Esophagus muscularis mucosa (tissue), 4 donors: ENCODE results near the gene FAIM. TPM values are rescaled to one million over a fixed set of nuclear protein-coding genes. Genes with fewer than 3 reads are reported as not detected.

Source experiments
- DNase-seq: peaks from one replicate; pipeline ENCODE4 v3.0.0-alpha.2; 2017; ENCODE audit errors: extremely low spot score
- H3K27ac ChIP-seq, 4 donors: fragments of 200-600 bp; sonication (generic); replicated peaks in 1 of 4; 1 replicate in 3 of 4; 2 replicates in 1 of 4; pipeline ENCODE4 v1.5.1; 2016 to 2019; ENCODE audit warnings: mild to moderate bottlenecking in 1 of 4
- H3K27me3 ChIP-seq, 4 donors: fragments of 200-600 bp; sonication (generic); one replicate each; pipeline versions ENCODE4 v1.5.1 to v1.6.0; 2016 to 2019
- H3K36me3 ChIP-seq, 4 donors: fragments of 200-600 bp; sonication (generic); one replicate each; pipeline ENCODE4 v1.5.1; 2016 to 2019
- H3K4me1 ChIP-seq, 4 donors: fragments of 200-600 bp; sonication (generic); one replicate each; pipeline ENCODE4 v1.5.1; 2016 to 2019
- H3K4me3 ChIP-seq, 4 donors: fragments of 200-600 bp; sonication (generic); 1 replicate in 2 of 4; 2 replicates in 2 of 4; pipeline ENCODE4 v1.5.1; 2016 to 2019; ENCODE audit warnings: mild to moderate bottlenecking in 4 of 4, moderate library complexity in 1 of 4
- H3K9me3 ChIP-seq, 4 donors: fragments of 200-600 bp; sonication (generic); 1 replicate in 3 of 4; 2 replicates in 1 of 4; pipeline ENCODE4 v1.5.1; 2016 to 2019
- EP300 ChIP-seq: sonication (generic); formaldehyde crosslinking; IDR thresholded peaks from one replicate; pipeline ENCODE4 v1.6.1; 2017; ENCODE audit warnings: antibody characterized with exemption
- POLR2A ChIP-seq: fragments of 450-650 bp; IDR thresholded peaks from one replicate; pipeline ENCODE4 v1.6.1; 2017; ENCODE audit warnings: antibody characterized with exemption, moderate library complexity, mild to moderate bottlenecking, low read depth
- POLR2AphosphoS5 ChIP-seq, 2 donors: sonication (generic); formaldehyde crosslinking; IDR thresholded peaks; one replicate each; pipeline ENCODE4 v1.6.1; 2017; ENCODE audit warnings: antibody characterized with exemption in 2 of 2
- WGBS: methylation state at CpG from one replicate; pipeline ENCODE4 v1.1.5; 2018; 5-methylcytosine and 5-hydroxymethylcytosine counted together
- intact Hi-C: fragments of 100-400 bp; cut with DNase I; formaldehyde crosslinking; loops from one replicate; pipeline ENCODE4 v1.15.1; 2023
- total RNA-seq, 4 donors: library from RNA; depleted of rRNA; stranded (reverse); fragments of >200 nt; gene quantifications; one replicate each; pipeline versions ENCODE4 v1.1.0 to v1.2.1, GENCODE V29; 2016
- TF ChIP-seq, protein P1 (sequence below), 3 experiments: fragments of 200-600 bp in 2 of 3; fragments of 450-650 bp in 1 of 3; sonication (generic) in 2 of 3; IDR thresholded peaks; one replicate each; pipeline ENCODE4 v1.5.1; 2017 to 2019; ENCODE audit warnings: antibody characterized with exemption in 3 of 3, mild to moderate bottlenecking in 2 of 3, moderate library complexity in 1 of 3

The FAIM gene
- total RNA-seq, 4 donors from 2014 or later = 8.3 to 12.3 (median 9.3) TPM

DNA sequence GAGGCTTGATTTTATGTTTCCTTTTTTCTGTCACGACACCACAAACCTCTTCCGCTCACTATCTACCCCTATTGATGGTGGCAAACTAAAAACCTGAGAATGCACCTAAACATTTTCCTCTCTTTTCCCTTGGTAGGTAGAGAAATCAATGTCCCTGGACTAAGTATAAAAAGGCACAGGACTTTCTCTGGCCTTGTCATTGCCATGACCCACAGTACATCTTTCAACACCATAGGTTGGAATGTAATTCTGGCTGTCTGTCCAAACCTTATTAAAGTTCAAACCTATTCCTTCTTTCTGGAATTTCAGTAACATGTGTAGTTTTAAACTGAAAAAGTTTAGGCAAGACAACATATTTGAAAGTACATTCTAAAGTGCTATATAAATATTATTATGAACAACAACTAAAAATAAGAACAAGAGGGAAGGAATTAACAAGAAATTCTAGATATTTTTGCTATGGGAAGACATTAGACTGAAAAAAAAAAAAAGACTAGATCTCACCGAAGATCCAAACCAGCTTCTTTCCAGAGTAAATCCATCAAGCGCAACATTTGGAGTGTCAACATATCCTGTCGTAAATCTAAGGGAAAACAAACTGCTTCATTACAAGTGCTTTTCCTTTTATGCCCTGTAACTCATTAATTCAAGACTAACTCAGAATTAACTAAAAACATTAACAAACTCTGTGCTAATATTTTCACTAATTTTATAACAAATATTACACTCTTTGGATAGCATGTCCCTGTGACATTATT lies 73.1 kb downstream of the FAIM start:
- intact Hi-C loops = no loop called here
- Histone ChIP-seq H3K36me3 (peaks cover 0 to 72% (median 28%) of the 10 kb centered on the region in 4 donors), H3K4me1 (no peaks in the 10 kb centered on the region), H3K27me3 (no peaks in the 10 kb centered on the region), H3K4me3 (no peak overlapping the region), H3K9me3 (peaks cover 0 to 6% (median 0%) of the 10 kb centered on the region in 4 donors), H3K27ac (no peak overlapping the region)
- no peak for DNase-seq
- no peak for TF ChIP-seq POLR2AphosphoS5 (IDR thresholded peaks at IDR 0.05)
- TF ChIP-seq EP300 = no peak
- no peak for TF ChIP-seq POLR2A
- TF ChIP-seq, protein P1, sequence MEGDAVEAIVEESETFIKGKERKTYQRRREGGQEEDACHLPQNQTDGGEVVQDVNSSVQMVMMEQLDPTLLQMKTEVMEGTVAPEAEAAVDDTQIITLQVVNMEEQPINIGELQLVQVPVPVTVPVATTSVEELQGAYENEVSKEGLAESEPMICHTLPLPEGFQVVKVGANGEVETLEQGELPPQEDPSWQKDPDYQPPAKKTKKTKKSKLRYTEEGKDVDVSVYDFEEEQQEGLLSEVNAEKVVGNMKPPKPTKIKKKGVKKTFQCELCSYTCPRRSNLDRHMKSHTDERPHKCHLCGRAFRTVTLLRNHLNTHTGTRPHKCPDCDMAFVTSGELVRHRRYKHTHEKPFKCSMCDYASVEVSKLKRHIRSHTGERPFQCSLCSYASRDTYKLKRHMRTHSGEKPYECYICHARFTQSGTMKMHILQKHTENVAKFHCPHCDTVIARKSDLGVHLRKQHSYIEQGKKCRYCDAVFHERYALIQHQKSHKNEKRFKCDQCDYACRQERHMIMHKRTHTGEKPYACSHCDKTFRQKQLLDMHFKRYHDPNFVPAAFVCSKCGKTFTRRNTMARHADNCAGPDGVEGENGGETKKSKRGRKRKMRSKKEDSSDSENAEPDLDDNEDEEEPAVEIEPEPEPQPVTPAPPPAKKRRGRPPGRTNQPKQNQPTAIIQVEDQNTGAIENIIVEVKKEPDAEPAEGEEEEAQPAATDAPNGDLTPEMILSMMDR (IDR thresholded peaks at IDR 0.05) = no peak
- WGBS = 80% methylated on average over 5 of the region's 5 CpGs

DNA sequence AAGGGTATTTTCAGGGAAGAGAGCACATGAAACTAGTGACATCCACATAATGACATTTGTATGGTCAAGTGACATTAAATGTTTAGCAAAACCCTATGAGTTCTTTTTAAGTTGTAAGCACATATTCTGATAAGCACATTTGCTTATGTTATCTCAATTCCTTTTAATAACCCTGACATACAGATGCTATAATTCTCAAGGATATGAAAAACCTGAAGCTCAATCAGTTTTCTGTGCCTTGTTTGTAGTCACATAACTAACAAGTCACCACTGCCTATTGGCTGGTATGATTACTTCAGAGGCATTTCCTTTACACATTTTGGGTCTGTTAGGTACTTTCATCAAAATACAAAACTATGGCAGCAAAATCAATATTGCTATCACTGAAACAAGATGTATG lies 74.1 kb downstream of the FAIM start:
- no peaks in the 10 kb centered on the region for H3K4me1 ChIP-seq
- H3K27me3 ChIP-seq = no peaks in the 10 kb centered on the region
- intact Hi-C loops = no loop called here
- no peaks in the 10 kb centered on the region for H3K9me3 ChIP-seq
- TF ChIP-seq, protein P1 (IDR thresholded peaks at IDR 0.05) = no peak
- H3K36me3 ChIP-seq = peaks cover 0 to 67% (median 26%) of the 10 kb centered on the region in 4 donors
- H3K4me3 ChIP-seq = no peak overlapping the region
- H3K27ac ChIP-seq = no peak overlapping the region
- no peak for DNase-seq

Other genes with a start within 250 kb of the FAIM start
- gene ESYT3, start 174.2 kb upstream of the FAIM start, total RNA-seq = 1 to 10 TPM in 1 of 4 donors, under 1 TPM in 2, not detected in 1; 0.45 to 1.1 (median 0.83) TPM
- 10 to 100 TPM; 25.5 to 54.4 (median 39.0) TPM for gene CEP70, start 14.5 kb upstream of the FAIM start, total RNA-seq
- gene PIK3CB, start 226.2 kb downstream of the FAIM start, total RNA-seq = 10 to 100 TPM; 32.1 to 42.7 (median 36.6) TPM